ENCODE data around the gene UGT1A6.

The UGT1A6 gene

DNA sequence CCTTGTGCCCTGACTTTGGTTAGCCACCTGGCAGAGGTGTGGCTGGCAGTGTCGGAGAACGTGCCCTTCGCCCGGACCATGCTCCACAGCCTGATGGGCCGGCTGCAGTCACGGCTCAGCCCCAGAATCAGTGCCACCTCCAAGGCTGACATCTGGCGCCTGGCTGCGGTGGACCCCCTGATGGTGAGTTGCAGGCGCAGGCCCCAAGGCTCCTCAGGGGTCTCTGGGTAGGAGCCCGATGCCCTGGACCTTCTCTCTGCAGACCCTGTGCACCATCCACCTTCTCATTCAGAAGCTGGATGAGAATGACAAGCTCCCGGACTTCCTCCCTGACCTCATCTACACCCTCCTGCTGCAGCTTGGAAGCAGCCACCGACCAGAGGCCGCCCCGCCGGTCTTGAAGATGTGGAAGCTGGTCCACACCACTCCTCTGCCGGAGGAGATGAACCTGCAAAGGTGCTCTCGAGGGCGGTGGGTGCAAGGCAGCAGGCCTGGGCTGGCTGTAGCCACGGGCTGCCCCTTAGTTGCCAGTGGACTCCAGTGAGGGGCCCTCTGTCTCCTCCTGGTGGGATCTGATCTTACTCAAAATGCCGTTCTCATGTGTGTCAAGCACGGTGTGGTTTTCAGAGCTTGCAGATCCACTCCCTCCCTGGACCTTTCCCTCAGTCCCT lies 129.5 kb downstream of the UGT1A6 start:
- no peak for DNase-seq

Data from activated CD4-positive, alpha-beta T cell treated with anti-CD3 and anti-CD28 coated beads for 48 hours (primary cell).